HCT116 (cell line): ENCODE measurements around the gene HS6ST3. TPM values are rescaled to one million over a fixed set of nuclear protein-coding genes. Genes with fewer than 3 reads are reported as not detected.

Experiments used
- ATAC-seq: fragments of 200-7000 bp; cut with Tn5 transposase; 2 replicates; pipeline ENCODE4 v1.9.1; 2020; ENCODE audit warnings: mild to moderate bottlenecking, moderate library complexity
- BruUV-seq: library from RNA; stranded (reverse); fragments of 400-500 nt; replicated peaks from 2 replicates; lab custom pipeline; 2021; lab: Mats Ljungman, UMichigan
- CTCF ChIA-PET: fragments of 300-600 bp; sonication (Branson Sonifier 250); formaldehyde crosslinking; loops from one replicate; lab custom pipeline; 2021; ENCODE audit warnings: antibody characterized with exemption; lab: Charles Lee
- POLR2A ChIA-PET: fragments of 300-600, 350-600 bp; sonication (Branson Sonifier 250); formaldehyde crosslinking; loops from one replicate; lab custom pipeline; 2021; ENCODE audit warnings: antibody characterized with exemption; lab: Charles Lee
- RAD21 ChIA-PET, 2 experiments: fragments of 300-600 bp; sonication (Branson Sonifier 250); formaldehyde crosslinking; loops; one replicate each; lab custom pipeline; 2023; ENCODE audit warnings: low total read pairs in 2 of 2; ENCODE audit not compliant: uncharacterized antibody in 2 of 2, unreplicated experiment in 2 of 2, low non-redundant PET in 1 of 2; lab: Charles Lee
- DNase-seq: peaks from one replicate; pipeline ENCODE4 v3.0.0-alpha.2; 2010; ENCODE audit warnings: low read depth, low spot score
- H2AFZ ChIP-seq: fragments of 200-600 bp; shearing (Covaris generic), sonication (generic); 2 replicates; pipeline ENCODE4 v1.6.1; 2017; ENCODE audit warnings: low read depth, mixed run types, mixed read lengths, antibody characterized with exemption, low read length; ENCODE audit not compliant: poor library complexity, severe bottlenecking
- H3K27ac ChIP-seq: 2 replicates; pipeline ENCODE4 v1.5.1; 2012; ENCODE audit warnings: low read depth, low read length
- H3K27me3 ChIP-seq: fragments of 200-600 bp; sonication (generic); 2 replicates; pipeline ENCODE4 v1.6.1; 2016; ENCODE audit warnings: mixed run types, low read length, mixed read lengths; ENCODE audit not compliant: insufficient read depth
- H3K36me3 ChIP-seq, 2 experiments: fragments of 200-500 bp in 1 of 2; fragments of 200-600 bp in 1 of 2; sonication (Bioruptor generic) in 1 of 2; sonication (generic) in 1 of 2; 2 replicates each; pipeline versions ENCODE4 v1.5.1 to v1.6.1; 2014 to 2016; ENCODE audit warnings: low read length in 2 of 2, inconsistent platforms in 1 of 2, mixed read lengths in 1 of 2, mixed run types in 1 of 2; ENCODE audit not compliant: insufficient read depth in 2 of 2, control insufficient read depth in 1 of 2
- H3K4me1 ChIP-seq, 2 experiments: fragments of 200-600 bp in 1 of 2; sonication (generic) in 1 of 2; 2 replicates each; pipeline versions ENCODE4 v1.5.1 to v1.6.1; 2012 to 2017; ENCODE audit warnings: low read length in 2 of 2, inconsistent platforms in 1 of 2, mild to moderate bottlenecking in 1 of 2, mixed read lengths in 1 of 2, mixed run types in 1 of 2, moderate library complexity in 1 of 2; ENCODE audit not compliant: insufficient read depth in 2 of 2, control insufficient read depth in 1 of 2
- H3K4me2 ChIP-seq: fragments of 200-600 bp; sonication (generic); 2 replicates; pipeline ENCODE4 v1.6.1; 2017; ENCODE audit warnings: mixed run types, low read length, mixed read lengths
- H3K4me3 ChIP-seq, 2 experiments: fragments of 200-600 bp in 1 of 2; sonication (generic) in 1 of 2; replicated peaks in 1 of 2; 2 replicates each; pipeline ENCODE4 v1.5.1; 2011 to 2016; ENCODE audit warnings: low read length in 2 of 2, control low read depth in 1 of 2, low read depth in 1 of 2, mild to moderate bottlenecking in 1 of 2, mixed read lengths in 1 of 2, mixed run types in 1 of 2
- H3K79me2 ChIP-seq: fragments of 200-600 bp; sonication (generic); 2 replicates; pipeline ENCODE4 v1.6.1; 2017; ENCODE audit warnings: mild to moderate bottlenecking, mixed run types, low read length, moderate library complexity, mixed read lengths; ENCODE audit not compliant: insufficient read depth
- H3K9ac ChIP-seq: fragments of 200-600 bp; sonication (generic); 2 replicates; pipeline ENCODE4 v1.6.1; 2016; ENCODE audit warnings: low read length, mixed read lengths
- H3K9me2 ChIP-seq: fragments of 200-600 bp; sonication (generic), shearing (Covaris generic); 2 replicates; pipeline ENCODE4 v1.6.1; 2017; ENCODE audit warnings: mixed run types, mild to moderate bottlenecking, moderate library complexity; ENCODE audit not compliant: insufficient read depth
- H3K9me3 ChIP-seq, 2 experiments: fragments of 200-500 bp in 1 of 2; fragments of 200-600 bp in 1 of 2; sonication (Bioruptor generic) in 1 of 2; sonication (generic) in 1 of 2; 2 replicates each; pipeline ENCODE4 v1.6.1; 2014 to 2017; ENCODE audit warnings: low read length in 2 of 2, mixed read lengths in 2 of 2, inconsistent platforms in 1 of 2, low read depth in 1 of 2, mild to moderate bottlenecking in 1 of 2, mixed run types in 1 of 2, moderate library complexity in 1 of 2; ENCODE audit not compliant: control insufficient read depth in 1 of 2, insufficient read depth in 1 of 2
- H4K20me1 ChIP-seq: fragments of 200-600 bp; sonication (generic), shearing (Covaris generic); 2 replicates; pipeline ENCODE4 v1.6.1; 2017; ENCODE audit warnings: mixed run types, mild to moderate bottlenecking, moderate library complexity; ENCODE audit not compliant: insufficient read depth
- CTCF ChIP-seq, 3 experiments: fragments of 200-600 bp in 1 of 3; sonication (generic) in 1 of 3; IDR thresholded peaks in 2 of 3; conservative IDR thresholded peaks in 1 of 3; 2 replicates each; pipeline ENCODE4 v1.5.1; 2012 to 2017; ENCODE audit warnings: low read depth in 2 of 3, low read length in 2 of 3, antibody characterized with exemption in 1 of 3, borderline replicate concordance in 1 of 3, control low read depth in 1 of 3, mild to moderate bottlenecking in 1 of 3, mixed read lengths in 1 of 3, mixed run types in 1 of 3, moderate library complexity in 1 of 3; ENCODE audit not compliant: insufficient read depth in 1 of 3
- SIN3A ChIP-seq: IDR thresholded peaks from 2 replicates; pipeline ENCODE4 v1.6.1; 2012; ENCODE audit warnings: low read depth
- TCF7L2 ChIP-seq: IDR thresholded peaks from 2 replicates; pipeline ENCODE4 v1.7.0; 2011; ENCODE audit warnings: borderline replicate concordance, inconsistent platforms; ENCODE audit not compliant: insufficient read depth, insufficient read length; ENCODE audit errors: extremely low read depth
- ZNF274 ChIP-seq: fragments of 200-500 bp; sonication (Bioruptor generic); IDR thresholded peaks from 2 replicates; pipeline ENCODE4 v1.6.1; 2014; ENCODE audit warnings: mild to moderate bottlenecking, low read depth, low read length, inconsistent platforms
- intact Hi-C: fragments of 100-400 bp; cut with micrococcal nuclease; formaldehyde crosslinking; loops from 2 replicates; pipeline ENCODE4 v1.10.0; 2022
- total RNA-seq: library from RNA; stranded (reverse); gene quantifications from one replicate; pipeline ENCODE4 v1.2.1, GENCODE V29; 2021; ENCODE audit not compliant: unreplicated experiment

Gene HS6ST3
- total RNA-seq, 1 experiment from 2014 or later, result 0.10 TPM

DNA sequence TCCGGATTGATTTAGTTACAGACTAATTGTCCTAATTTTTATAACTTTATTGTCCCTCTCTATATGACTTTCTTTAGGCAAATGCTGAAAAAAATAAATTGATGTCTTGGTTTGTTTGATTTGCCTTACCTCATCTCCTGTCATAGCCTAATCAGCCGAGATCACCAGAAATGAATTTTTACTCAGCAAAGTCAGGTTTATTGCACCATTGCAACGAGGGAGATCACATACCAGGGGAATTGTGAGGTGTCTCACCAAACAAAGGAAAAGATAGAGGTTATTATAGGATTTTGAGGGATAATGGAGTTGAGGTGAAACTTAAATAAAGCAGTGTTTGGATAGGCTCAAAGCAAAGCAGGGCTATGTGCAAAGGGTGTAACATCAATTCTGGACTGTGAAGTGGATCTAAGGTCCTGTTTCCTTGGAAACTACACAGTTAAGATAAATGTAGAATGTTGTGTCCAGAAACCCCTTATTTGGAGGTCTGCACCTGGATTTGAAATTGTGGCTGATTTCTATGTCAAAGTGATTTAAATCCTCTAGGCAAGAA is 531.8 kb downstream of the HS6ST3 start:
- H3K9ac ChIP-seq, result no peak overlapping the region
- no peaks in the 10 kb centered on the region for H3K36me3 ChIP-seq
- DNase-seq (no peak), ATAC-seq (no peak)
- H3K27ac ChIP-seq, result no peak overlapping the region
- no peaks in the 10 kb centered on the region for H3K9me2 ChIP-seq
- no peak overlapping the region for H3K4me2 ChIP-seq
- H2AFZ ChIP-seq, result no peak overlapping the region
- no peaks in the 10 kb centered on the region for H3K9me3 ChIP-seq
- ChIA-PET CTCF (no interaction called here), POLR2A (no interaction called here), RAD21 (no interaction called here)
- no peak for TF ChIP-seq CTCF (IDR thresholded peaks at IDR 0.05 in 2 of 3, conservative IDR thresholded peaks at IDR 0.05 in 1 of 3; ENCODE audit: borderline replicate concordance in 1 of 3, insufficient read depth in 1 of 3, low read depth in 2 of 3, low read length in 2 of 3)
- no peak for TF ChIP-seq TCF7L2
- no peak for TF ChIP-seq ZNF274
- no TSS peak for BruUV-seq
- H3K27me3 ChIP-seq, result no peaks in the 10 kb centered on the region
- no peaks in the 10 kb centered on the region for H3K79me2 ChIP-seq
- no peak overlapping the region for H3K4me3 ChIP-seq
- intact Hi-C loops, result no loop called here
- no peaks in the 10 kb centered on the region for H4K20me1 ChIP-seq
- no peaks in the 10 kb centered on the region for H3K4me1 ChIP-seq

GRCh38 chr13:96629331-96629730 is 539.4 kb downstream of the HS6ST3 start:
- Histone ChIP-seq H3K9ac (no peak overlapping the region), H2AFZ (no peak overlapping the region), H3K9me2 (no peaks in the 10 kb centered on the region), H3K4me1 (no peaks in the 10 kb centered on the region), H3K79me2 (no peaks in the 10 kb centered on the region), H4K20me1 (0 out of 2 replicates have a peak, but pooled peaks cover 4% of the 10 kb centered on the region), H3K27me3 (peaks cover 2% of the 10 kb centered on the region; the same call in 1 of the 2 replicates), H3K4me2 (no peak overlapping the region), H3K36me3 (no peaks in the 10 kb centered on the region), H3K27ac (no peak overlapping the region), H3K9me3 (no peaks in the 10 kb centered on the region), H3K4me3 (no peak overlapping the region)
- no peak for TF ChIP-seq SIN3A
- BruUV-seq, result no TSS peak
- no peak for DNase-seq
- ChIA-PET RAD21 (no interaction called here), POLR2A (no interaction called here), CTCF (no interaction called here)
- intact Hi-C loops, result no loop called here
- ATAC-seq, result no peak
